A673 (cell line): Measurements from ENCODE around the gene RALGAPB. TPM values are rescaled to one million over a fixed set of nuclear protein-coding genes. Genes with fewer than 3 reads are reported as not detected.

Experiments used
- BruUV-seq: library from RNA; stranded (reverse); fragments of 400-500 nt; replicated peaks from 2 replicates; lab custom pipeline; 2021; lab: Mats Ljungman, UMichigan
- CTCF ChIA-PET: fragments of 300-600 bp; sonication (Branson Sonifier 250); formaldehyde crosslinking; loops from one replicate; lab custom pipeline; 2022; ENCODE audit warnings: antibody characterized with exemption; lab: Charles Lee
- POLR2A ChIA-PET: fragments of 300-600 bp; sonication (Branson Sonifier 250); formaldehyde crosslinking; loops from one replicate; lab custom pipeline; 2022; ENCODE audit warnings: antibody characterized with exemption; ENCODE audit not compliant: low non-redundant PET; lab: Charles Lee
- DNase-seq: peaks from one replicate; pipeline ENCODE4 v3.0.0-alpha.2; 2015; ENCODE audit warnings: low spot score
- H3K27ac ChIP-seq: fragments of 200-600 bp; sonication (generic); 2 replicates; pipeline ENCODE4 v1.5.1; 2016; ENCODE audit warnings: mixed run types, low read depth, mild to moderate bottlenecking, mixed read lengths, antibody characterized with exemption, low read length; ENCODE audit not compliant: poor library complexity, severe bottlenecking
- H3K27me3 ChIP-seq: fragments of 200-600 bp; sonication (generic); replicated peaks from 2 replicates; pipeline ENCODE4 v1.6.1; 2017; ENCODE audit warnings: mixed run types, low read depth, mild to moderate bottlenecking, mixed read lengths, antibody characterized with exemption, low read length; ENCODE audit not compliant: insufficient read depth, poor library complexity
- H3K36me3 ChIP-seq: fragments of 200-600 bp; sonication (generic); 2 replicates; pipeline ENCODE4 v1.6.1; 2016; ENCODE audit warnings: mixed run types, mild to moderate bottlenecking, mixed read lengths, antibody characterized with exemption, low read length; ENCODE audit not compliant: insufficient read depth, poor library complexity, severe bottlenecking
- H3K4me1 ChIP-seq: fragments of 200-600 bp; sonication (generic); 2 replicates; pipeline ENCODE4 v1.6.1; 2017; ENCODE audit warnings: mixed run types, mild to moderate bottlenecking, mixed read lengths, antibody characterized with exemption, low read length; ENCODE audit not compliant: insufficient read depth, poor library complexity, severe bottlenecking
- H3K4me3 ChIP-seq: fragments of 200-600 bp; sonication (generic); 2 replicates; pipeline ENCODE4 v1.5.1; 2016; ENCODE audit warnings: low read depth, mixed run types, mild to moderate bottlenecking, mixed read lengths, low read length; ENCODE audit not compliant: poor library complexity, severe bottlenecking
- H3K9me3 ChIP-seq: fragments of 200-600 bp; sonication (generic); 2 replicates; pipeline ENCODE4 v1.6.1; 2016; ENCODE audit warnings: mixed run types, low read depth, mild to moderate bottlenecking, mixed read lengths, antibody characterized with exemption, low read length; ENCODE audit not compliant: poor library complexity, severe bottlenecking
- EZH2 ChIP-seq: fragments of 200-600 bp; sonication (generic); IDR thresholded peaks from 2 replicates; pipeline ENCODE4 v1.6.1; 2017; ENCODE audit warnings: borderline replicate concordance, low read depth, mild to moderate bottlenecking, mixed read lengths, antibody characterized with exemption, low read length; ENCODE audit not compliant: poor library complexity, severe bottlenecking
- intact Hi-C: fragments of 100-400 bp; cut with micrococcal nuclease; formaldehyde crosslinking; loops from one replicate; pipeline ENCODE4 v1.10.0; 2022; ENCODE audit not compliant: unreplicated experiment
- total RNA-seq: library from RNA; stranded (reverse); gene quantifications from 2 replicates; pipeline ENCODE4 v1.2.3, GENCODE V29; 2021
- TF ChIP-seq, protein P1 (sequence below): fragments of 300-800, 200-600 bp; sonication (generic); conservative IDR thresholded peaks from 2 replicates; pipeline ENCODE4 v1.5.1; 2017; ENCODE audit warnings: low read depth, mild to moderate bottlenecking, antibody characterized with exemption, low read length, moderate library complexity, mixed read lengths

RALGAPB gene
- total RNA-seq, 1 experiment from 2014 or later: 34.4 TPM

DNA sequence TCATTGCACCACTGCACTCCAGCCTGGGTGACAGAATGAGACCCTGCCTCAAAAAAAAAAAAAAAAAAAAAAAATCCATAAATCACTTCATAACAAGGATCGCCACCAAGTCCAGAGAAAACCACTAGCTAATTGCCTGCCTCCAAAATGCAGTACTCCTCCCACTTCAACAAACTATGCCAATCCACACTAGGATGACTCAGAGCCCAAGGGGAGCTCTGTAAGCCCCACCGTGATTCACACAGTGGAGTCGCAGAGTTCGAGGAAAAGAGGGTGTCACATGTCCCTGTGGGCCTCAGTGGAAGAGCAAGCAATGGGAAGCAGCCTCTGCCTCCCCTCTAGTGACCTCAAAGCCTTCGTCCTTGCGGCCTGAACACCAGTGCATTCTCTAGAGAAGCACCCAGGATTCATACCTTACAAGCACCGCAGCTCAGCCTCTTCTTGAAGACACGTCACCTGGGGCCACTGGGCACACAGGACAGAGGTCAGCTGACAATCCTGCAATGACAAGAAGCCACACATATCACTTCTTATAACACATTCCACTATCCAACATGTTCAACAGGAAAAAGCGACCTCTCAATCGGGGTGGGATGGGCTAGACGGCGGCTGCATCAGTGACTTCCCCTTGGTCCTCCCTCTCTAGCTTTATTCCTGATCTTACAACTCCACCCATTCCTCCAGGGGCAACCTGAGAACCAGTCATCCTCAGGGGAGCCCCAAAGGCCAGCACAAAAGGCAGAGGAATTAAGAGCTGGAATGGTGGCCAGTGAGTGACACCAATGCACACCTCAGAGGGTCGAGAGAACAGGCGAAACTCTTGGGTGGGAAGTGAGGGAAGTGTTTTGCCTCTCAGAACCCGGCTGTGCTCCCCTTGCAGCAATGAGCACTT lies 46.4 kb upstream of the RALGAPB start:
- Histone ChIP-seq H3K36me3 (peaks cover 100% of the 10 kb centered on the region), H3K9me3 (no peaks in the 10 kb centered on the region), H3K4me1 (peaks cover 4% of the 10 kb centered on the region), H3K27me3 (no peaks in the 10 kb centered on the region), H3K4me3 (no peak overlapping the region), H3K27ac (no peak overlapping the region)
- POLR2A ChIA-PET: interaction anchor here (0.5 kb wide), 1 partner anchor 8 kb away, joined by 17 read pairs; no protein-coding TSS in a partner anchor
- CTCF ChIA-PET: interaction anchor here (0.7 to 1.1 kb wide), 2 partner anchors 9 to 20 kb away, joined by 4 to 5 read pairs; partner anchors contain the start of gene SNHG17
- no TSS peak for BruUV-seq
- DNase-seq: peak; percentile 75
- TF ChIP-seq EZH2: no peak
- TF ChIP-seq, protein P1, sequence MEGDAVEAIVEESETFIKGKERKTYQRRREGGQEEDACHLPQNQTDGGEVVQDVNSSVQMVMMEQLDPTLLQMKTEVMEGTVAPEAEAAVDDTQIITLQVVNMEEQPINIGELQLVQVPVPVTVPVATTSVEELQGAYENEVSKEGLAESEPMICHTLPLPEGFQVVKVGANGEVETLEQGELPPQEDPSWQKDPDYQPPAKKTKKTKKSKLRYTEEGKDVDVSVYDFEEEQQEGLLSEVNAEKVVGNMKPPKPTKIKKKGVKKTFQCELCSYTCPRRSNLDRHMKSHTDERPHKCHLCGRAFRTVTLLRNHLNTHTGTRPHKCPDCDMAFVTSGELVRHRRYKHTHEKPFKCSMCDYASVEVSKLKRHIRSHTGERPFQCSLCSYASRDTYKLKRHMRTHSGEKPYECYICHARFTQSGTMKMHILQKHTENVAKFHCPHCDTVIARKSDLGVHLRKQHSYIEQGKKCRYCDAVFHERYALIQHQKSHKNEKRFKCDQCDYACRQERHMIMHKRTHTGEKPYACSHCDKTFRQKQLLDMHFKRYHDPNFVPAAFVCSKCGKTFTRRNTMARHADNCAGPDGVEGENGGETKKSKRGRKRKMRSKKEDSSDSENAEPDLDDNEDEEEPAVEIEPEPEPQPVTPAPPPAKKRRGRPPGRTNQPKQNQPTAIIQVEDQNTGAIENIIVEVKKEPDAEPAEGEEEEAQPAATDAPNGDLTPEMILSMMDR: no peak
- intact Hi-C loops: no loop called here

DNA sequence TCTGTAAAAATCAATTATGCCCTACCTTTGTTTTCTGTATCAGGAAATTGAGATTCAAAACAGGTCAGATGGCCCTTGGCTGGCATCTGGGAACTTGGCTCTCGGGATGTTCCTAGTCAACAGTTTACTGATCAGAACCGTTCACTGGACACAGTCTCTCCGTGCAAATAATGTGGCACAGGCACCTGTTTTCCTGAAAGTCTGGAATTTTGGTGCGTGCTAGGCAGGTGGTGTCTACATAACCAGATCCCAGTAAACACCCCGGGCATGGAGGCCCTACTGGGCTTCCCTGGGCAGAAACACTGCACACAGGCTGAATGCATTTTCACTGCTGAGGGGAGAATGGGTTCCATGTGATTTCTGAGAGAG lies 45.0 kb upstream of the RALGAPB start:
- Histone ChIP-seq H3K27me3 (no peaks in the 10 kb centered on the region), H3K4me3 (no peak overlapping the region), H3K36me3 (peaks cover 100% of the 10 kb centered on the region), H3K9me3 (no peaks in the 10 kb centered on the region), H3K27ac (no peak overlapping the region), H3K4me1 (peaks cover 4% of the 10 kb centered on the region)
- ChIA-PET POLR2A (interaction anchor here (0.7 kb wide), 1 partner anchor 9 kb away, joined by 4 read pairs; no protein-coding TSS in a partner anchor), CTCF (no interaction called here)
- TF ChIP-seq EZH2: no peak
- TF ChIP-seq, protein P1: no peak
- intact Hi-C loops: no loop called here
- no peak for DNase-seq
- BruUV-seq: no TSS peak

DNA sequence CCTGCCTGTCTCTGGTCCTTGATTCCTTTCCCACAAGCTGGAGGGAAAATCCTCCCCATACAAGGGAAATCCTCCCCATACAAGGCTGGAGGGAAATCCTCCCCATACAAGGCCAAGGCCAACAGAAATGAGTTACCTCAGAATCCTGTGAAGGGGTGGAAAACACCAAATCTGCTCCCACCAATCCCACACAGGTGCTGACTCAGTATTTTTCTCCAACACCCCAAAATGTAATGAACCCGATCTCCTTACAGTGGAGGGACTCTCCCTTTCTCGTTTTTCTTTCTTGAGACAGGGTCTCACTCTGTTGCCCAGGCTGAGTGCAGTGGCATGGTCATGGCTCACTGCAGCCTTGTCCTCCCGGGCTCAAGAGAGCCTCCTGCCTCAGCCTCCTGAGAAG lies 43.8 kb upstream of the RALGAPB start:
- DNase-seq: no peak
- Histone ChIP-seq H3K4me1 (peaks cover 4% of the 10 kb centered on the region), H3K9me3 (no peaks in the 10 kb centered on the region), H3K27ac (no peak overlapping the region), H3K36me3 (peaks cover 100% of the 10 kb centered on the region), H3K27me3 (no peaks in the 10 kb centered on the region), H3K4me3 (no peak overlapping the region)
- POLR2A ChIA-PET: no interaction called here
- CTCF ChIA-PET: no interaction called here
- no TSS peak for BruUV-seq
- intact Hi-C loops: no loop called here
- no peak for TF ChIP-seq EZH2
- TF ChIP-seq, protein P1: no peak
